T-cell (primary cell): Measurements from ENCODE around the gene LINC01488. TPM values are rescaled to one million over a fixed set of nuclear protein-coding genes. Genes with fewer than 3 reads are reported as not detected.

Experiments used
- ATAC-seq, 4 experiments: fragments of 200-7000 bp in 3 of 4; fragments of 150-1000 bp in 1 of 4; cut with Tn5 transposase; replicated peaks in 1 of 4; 1 replicate in 3 of 4; 2 replicates in 1 of 4; pipeline ENCODE4 v1.10.0; 2021; ENCODE audit warnings: moderate library complexity in 3 of 4, mild to moderate bottlenecking in 2 of 4, moderate number of reproducible peaks in 1 of 4
- CTCF ChIA-PET, 2 donors: fragments of 300-600 bp; sonication (Branson Sonifier 250); formaldehyde crosslinking; loops; one replicate each; lab custom pipeline; 2022; ENCODE audit warnings: antibody characterized with exemption in 2 of 2; lab: Charles Lee
- POLR2A ChIA-PET, 2 donors: fragments of 300-600 bp; sonication (Branson Sonifier 250); formaldehyde crosslinking; loops; one replicate each; lab custom pipeline; 2022; ENCODE audit warnings: antibody characterized with exemption in 2 of 2; lab: Charles Lee
- DNase-seq, 35 experiments: peaks; one replicate each; pipeline versions ENCODE4 v3.0.0 to v3.0.0-alpha.2; 2013 to 2023
- H3K27ac ChIP-seq: one replicate; pipeline ENCODE4 v1.5.1; 2013; ENCODE audit warnings: low read length
- H3K27me3 ChIP-seq, 2 experiments: replicated peaks in 1 of 2; 1 replicate in 1 of 2; 2 replicates in 1 of 2; pipeline versions ENCODE4 v1.6.1 to v1.7.0; 2013; ENCODE audit warnings: low read length in 1 of 2, mixed read lengths in 1 of 2; ENCODE audit not compliant: control insufficient read depth in 2 of 2, insufficient read depth in 2 of 2; ENCODE audit errors: extremely low read depth in 1 of 2
- H3K36me3 ChIP-seq, 2 donors: 1 replicate in 1 of 2; 2 replicates in 1 of 2; pipeline versions ENCODE4 v1.6.1 to v1.7.0; 2013; ENCODE audit warnings: low read length in 1 of 2; ENCODE audit not compliant: control insufficient read depth in 2 of 2, insufficient read depth in 1 of 2; ENCODE audit errors: extremely low read depth in 1 of 2
- H3K4me1 ChIP-seq, 2 experiments: 1 replicate in 1 of 2; 2 replicates in 1 of 2; pipeline versions ENCODE4 v1.6.1 to v1.7.0; 2013; ENCODE audit warnings: low read length in 2 of 2, mixed read lengths in 1 of 2; ENCODE audit not compliant: insufficient read depth in 2 of 2, control insufficient read depth in 1 of 2; ENCODE audit errors: extremely low read depth in 1 of 2
- H3K4me3 ChIP-seq, 2 donors: 1 replicate in 1 of 2; 2 replicates in 1 of 2; pipeline versions ENCODE4 v1.5.1 to v1.7.0; 2013; ENCODE audit warnings: mild to moderate bottlenecking in 2 of 2, low read length in 1 of 2, moderate library complexity in 1 of 2; ENCODE audit not compliant: control insufficient read depth in 1 of 2; ENCODE audit errors: extremely low read depth in 1 of 2
- H3K9me3 ChIP-seq: 2 replicates; pipeline ENCODE4 v1.7.0; 2013
- H3K27ac Mint-ChIP-seq, 2 donors: one replicate each; pipeline ENCODE4 v1.8.0; 2020 to 2021; ENCODE audit warnings: mild to moderate bottlenecking in 2 of 2, mixed read lengths in 2 of 2
- H3K27me3 Mint-ChIP-seq, 2 donors: one replicate each; pipeline ENCODE4 v1.8.0; 2021 to 2022; ENCODE audit warnings: mixed read lengths in 2 of 2
- H3K36me3 Mint-ChIP-seq: one replicate; pipeline ENCODE4 v1.8.0; 2021; ENCODE audit warnings: mixed read lengths
- H3K4me1 Mint-ChIP-seq, 3 donors: one replicate each; pipeline ENCODE4 v1.8.0; 2020 to 2022; ENCODE audit warnings: mixed read lengths in 3 of 3, mild to moderate bottlenecking in 1 of 3
- H3K4me3 Mint-ChIP-seq, 3 donors: one replicate each; pipeline ENCODE4 v1.8.0; 2020 to 2022; ENCODE audit warnings: mild to moderate bottlenecking in 3 of 3, mixed read lengths in 3 of 3, moderate library complexity in 3 of 3
- H3K9me3 Mint-ChIP-seq, 3 donors: one replicate each; pipeline ENCODE4 v1.8.0; 2020 to 2022; ENCODE audit warnings: mixed read lengths in 3 of 3
- WGBS: methylation state at CpG from one replicate; pipeline ENCODE4 v1.1.5; 2013; ENCODE audit warnings: missing lambda C conversion rate; ENCODE audit not compliant: insufficient coverage; 5-methylcytosine and 5-hydroxymethylcytosine counted together
- total RNA-seq, 35 experiments: library from RNA in 6 of 35; stranded (reverse) in 6 of 35; fragments of 120-200 nt in 1 of 35; gene quantifications; one replicate each; pipeline versions ENCODE4 v1.2.1 to v1.2.4 and lab custom pipeline; 2013 to 2026

The LINC01488 gene
- total RNA-seq, 5 donors from 2014 or later (not counting 1 experiment from before 2014, with no cell fraction given) = not detected

DNA sequence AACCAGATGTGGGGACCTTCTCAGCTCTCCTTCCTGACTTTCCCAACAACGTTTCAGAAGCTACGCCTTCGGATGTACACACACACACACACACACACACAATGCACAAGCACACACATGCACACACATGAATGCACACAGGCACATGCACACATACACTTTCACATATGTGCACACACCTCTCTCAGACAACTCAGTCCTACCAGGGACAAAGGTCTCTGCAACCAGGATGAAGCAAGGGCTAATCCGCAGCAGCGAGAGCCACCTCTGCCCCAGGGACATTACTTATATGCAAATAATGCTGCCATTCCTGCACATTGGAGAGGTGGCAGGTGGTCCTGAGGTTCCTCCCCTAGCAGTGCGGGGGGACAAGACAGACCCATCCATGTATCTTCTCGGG is 27.4 kb upstream of the LINC01488 start:
- CTCF ChIA-PET = no interaction called here
- DNase-seq (no peak), ATAC-seq (no peak)
- H3K9me3 Mint-ChIP-seq = peaks cover 9 to 18% (median 10%) of the 10 kb centered on the region in 3 donors
- no peaks in the 10 kb centered on the region for H3K9me3 ChIP-seq
- H3K4me1 Mint-ChIP-seq = no peaks in the 10 kb centered on the region
- POLR2A ChIA-PET = no interaction called here
- no peaks in the 10 kb centered on the region for H3K4me1 ChIP-seq
- peaks cover 14 to 18% of the 10 kb centered on the region in 2 donors for H3K27me3 Mint-ChIP-seq
- no peaks in the 10 kb centered on the region for H3K36me3 Mint-ChIP-seq
- peaks cover 0 to 33% of the 10 kb centered on the region in 2 experiments for H3K27me3 ChIP-seq
- no peak overlapping the region for H3K27ac ChIP-seq
- H3K27ac Mint-ChIP-seq = no peak overlapping the region
- no peaks in the 10 kb centered on the region for H3K36me3 ChIP-seq
- WGBS = 90% methylated on average over 7 of the region's 7 CpGs
- no peak overlapping the region for H3K4me3 Mint-ChIP-seq
- H3K4me3 ChIP-seq = no peak overlapping the region

DNA sequence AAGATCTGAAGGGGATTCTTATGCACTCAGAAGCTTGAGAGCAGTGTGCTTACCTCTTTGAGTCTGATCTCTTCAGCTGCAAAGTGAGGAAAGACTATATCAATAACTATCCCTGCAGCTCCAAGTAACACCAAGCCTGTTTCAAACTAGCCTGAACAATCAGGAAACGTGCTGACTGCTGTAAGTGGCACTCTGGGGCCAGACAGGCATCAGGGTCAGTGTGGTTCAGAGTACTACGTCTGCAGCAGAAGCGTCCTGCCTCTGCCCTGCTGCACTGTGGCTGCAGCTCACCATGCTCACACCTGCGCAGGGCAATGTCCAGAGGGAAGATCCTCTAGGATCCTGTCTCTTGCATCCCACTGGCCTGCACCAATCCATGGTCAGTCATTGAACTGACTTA is 25.5 kb upstream of the LINC01488 start:
- Mint-ChIP-seq H3K4me3 (no peak overlapping the region), H3K27me3 (peaks cover 12 to 19% of the 10 kb centered on the region in 2 donors), H3K9me3 (peaks cover 18 to 28% (median 21%) of the 10 kb centered on the region in 3 donors), H3K27ac (no peak overlapping the region), H3K4me1 (no peaks in the 10 kb centered on the region), H3K36me3 (no peaks in the 10 kb centered on the region)
- no peaks in the 10 kb centered on the region for H3K9me3 ChIP-seq
- ChIA-PET POLR2A (no interaction called here), CTCF (no interaction called here)
- no peak overlapping the region for H3K4me3 ChIP-seq
- H3K36me3 ChIP-seq = no peaks in the 10 kb centered on the region
- ATAC-seq (no peak), DNase-seq (no peak)
- WGBS = 77% methylated on average over 4 of the region's 4 CpGs
- peaks cover 0 to 13% of the 10 kb centered on the region in 2 experiments for H3K27me3 ChIP-seq
- H3K4me1 ChIP-seq = no peaks in the 10 kb centered on the region
- no peak overlapping the region for H3K27ac ChIP-seq

DNA sequence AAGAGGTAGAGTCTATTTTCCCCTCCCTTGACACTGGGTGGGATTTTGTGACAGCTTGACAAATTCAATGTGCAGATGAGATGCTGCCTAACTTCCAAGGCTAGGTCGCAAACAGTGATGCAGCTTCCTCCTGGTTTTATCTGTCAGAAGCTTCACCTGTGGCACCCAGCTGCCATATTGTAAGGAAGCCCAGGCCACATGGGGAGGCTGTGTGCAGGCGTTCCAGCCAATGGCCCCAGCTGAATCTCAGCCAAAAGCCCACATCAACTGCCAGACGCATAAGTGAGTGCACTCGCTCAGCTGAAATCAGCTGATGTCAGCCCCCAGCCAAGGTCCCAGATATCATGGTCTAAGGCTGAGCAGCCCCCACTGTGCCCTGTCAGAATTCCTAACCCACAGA is 24.8 kb upstream of the LINC01488 start:
- ChIA-PET POLR2A (no interaction called here), CTCF (no interaction called here)
- no peak overlapping the region for H3K4me3 Mint-ChIP-seq
- no peak overlapping the region for H3K27ac ChIP-seq
- peaks cover 0 to 11% of the 10 kb centered on the region in 2 experiments for H3K27me3 ChIP-seq
- H3K9me3 ChIP-seq = no peaks in the 10 kb centered on the region
- ATAC-seq (no peak), DNase-seq (no peak)
- peaks cover 18 to 32% (median 26%) of the 10 kb centered on the region in 3 donors for H3K9me3 Mint-ChIP-seq
- H3K27me3 Mint-ChIP-seq = peaks cover 12 to 17% of the 10 kb centered on the region in 2 donors
- H3K36me3 ChIP-seq = no peaks in the 10 kb centered on the region
- H3K4me1 Mint-ChIP-seq = no peaks in the 10 kb centered on the region
- no peak overlapping the region for H3K27ac Mint-ChIP-seq
- H3K36me3 Mint-ChIP-seq = no peaks in the 10 kb centered on the region
- H3K4me1 ChIP-seq = no peaks in the 10 kb centered on the region
- H3K4me3 ChIP-seq = no peak overlapping the region
- WGBS = 81% methylated on average over 4 of the region's 4 CpGs

DNA sequence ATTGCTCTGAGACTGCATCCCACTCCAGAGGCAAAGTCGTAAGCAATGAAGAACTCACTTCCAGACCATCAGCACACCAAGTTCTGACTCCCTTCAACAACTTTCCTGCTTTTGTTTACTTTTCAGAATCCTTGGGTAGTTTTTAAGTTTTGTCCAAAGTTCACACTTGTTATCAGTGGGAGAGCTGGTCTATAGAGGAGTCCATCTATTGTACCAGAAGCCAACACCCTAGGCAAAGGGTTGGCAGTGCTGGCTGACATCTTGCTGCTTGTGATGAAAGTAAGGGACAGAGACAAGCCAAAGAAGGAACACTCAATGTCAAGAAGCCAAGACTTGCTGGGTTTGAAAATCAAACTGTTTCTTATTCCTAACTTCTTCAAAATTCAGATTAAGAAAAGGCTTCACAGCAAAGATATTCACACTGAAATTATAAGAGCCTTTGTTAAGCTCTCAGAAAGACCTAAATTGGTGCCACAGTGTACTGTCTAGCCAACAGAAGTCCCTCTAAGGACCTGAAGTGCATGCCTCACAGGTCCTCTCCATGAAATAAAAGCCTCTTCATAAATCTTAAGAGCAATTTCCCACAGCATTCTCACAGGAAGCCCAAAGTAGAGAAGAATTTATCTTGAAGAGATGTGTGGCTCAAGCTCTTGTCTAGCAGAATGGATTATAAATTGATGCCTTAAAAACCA is 21.5 kb upstream of the LINC01488 start:
- no peak overlapping the region for H3K27ac Mint-ChIP-seq
- H3K4me3 Mint-ChIP-seq = no peak overlapping the region
- ChIA-PET POLR2A (no interaction called here), CTCF (no interaction called here)
- ATAC-seq = no peak
- no peak for DNase-seq
- H3K4me1 Mint-ChIP-seq = no peaks in the 10 kb centered on the region
- Histone ChIP-seq H3K4me1 (no peaks in the 10 kb centered on the region), H3K27ac (no peak overlapping the region), H3K36me3 (no peaks in the 10 kb centered on the region), H3K27me3 (peaks cover 0 to 29% of the 10 kb centered on the region in 2 experiments), H3K9me3 (no peaks in the 10 kb centered on the region), H3K4me3 (no peak overlapping the region)
- H3K36me3 Mint-ChIP-seq = no peaks in the 10 kb centered on the region
- peaks cover 21 to 31% of the 10 kb centered on the region in 2 donors for H3K27me3 Mint-ChIP-seq
- no CpG with 5 or more reads among the region's 1 CpG for WGBS
- peaks cover 18 to 32% (median 26%) of the 10 kb centered on the region in 3 donors for H3K9me3 Mint-ChIP-seq

DNA sequence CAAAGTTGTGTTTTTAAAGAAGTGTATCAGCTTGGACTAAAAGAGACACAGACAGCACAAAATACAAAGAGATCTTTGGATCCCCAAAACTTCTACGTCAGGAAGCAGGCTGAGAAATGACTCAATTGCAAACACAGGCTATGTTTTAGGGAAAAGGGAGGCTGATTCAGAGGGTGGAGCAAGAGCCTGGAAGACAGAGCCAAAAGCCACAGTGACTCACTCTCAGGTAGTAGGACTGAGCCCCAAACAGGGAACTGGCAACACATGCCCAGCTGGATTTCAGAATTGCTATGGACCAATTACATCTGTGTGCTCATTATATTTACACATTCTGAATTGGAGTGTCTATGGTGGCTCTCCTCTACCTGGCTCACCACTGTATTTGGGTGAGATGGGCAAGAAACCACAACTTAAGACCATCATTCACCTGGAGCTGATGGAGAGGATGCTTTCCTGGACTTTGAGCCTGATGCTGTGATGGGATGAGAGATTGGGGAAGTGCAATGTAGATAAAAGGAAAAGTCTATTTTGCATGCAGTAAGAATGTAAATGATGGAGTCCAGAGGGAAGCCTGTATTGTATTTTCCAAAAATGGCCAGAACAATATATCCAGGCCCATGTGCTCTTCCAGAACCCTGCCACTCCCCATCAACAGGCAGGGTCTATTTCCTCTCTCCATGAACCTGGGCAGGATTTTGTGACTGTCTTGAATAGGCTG is 20.8 kb upstream of the LINC01488 start:
- no peak overlapping the region for H3K27ac Mint-ChIP-seq

DNA sequence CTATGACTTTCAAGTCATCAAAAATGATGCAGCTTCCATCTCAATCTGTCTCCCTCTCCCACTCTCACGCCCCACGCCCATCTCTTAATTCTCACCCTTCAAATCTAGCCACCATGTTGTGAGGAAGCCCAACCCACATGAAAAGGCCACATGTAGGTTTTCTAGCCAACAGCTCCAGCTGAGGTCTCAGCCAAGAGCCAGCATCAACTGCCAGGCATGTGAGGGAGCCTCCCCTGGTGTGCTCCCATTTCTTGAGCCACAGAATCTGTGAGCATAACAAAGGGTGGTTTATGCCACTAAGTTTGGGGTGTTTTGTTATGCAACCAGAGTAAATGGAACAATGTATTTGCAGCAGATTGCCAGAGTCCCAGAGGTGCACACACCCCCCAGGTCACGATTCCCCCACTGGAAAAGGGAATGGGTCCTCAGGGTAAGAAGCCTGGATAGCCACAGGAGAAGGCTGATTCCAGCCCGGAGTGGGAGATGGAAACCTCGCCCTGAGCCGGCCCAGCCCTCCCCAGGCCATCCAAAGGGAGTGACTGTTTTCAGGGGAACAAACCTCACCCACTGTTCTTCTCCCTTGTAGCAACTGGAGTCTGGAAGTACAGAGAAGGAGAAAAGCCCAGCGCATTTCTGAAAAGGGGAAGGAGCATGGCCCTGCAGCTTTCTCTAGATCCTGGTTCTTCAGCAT is 20.0 kb upstream of the LINC01488 start:
- H3K27ac ChIP-seq = no peak overlapping the region
- ATAC-seq (no peak), DNase-seq (no peak)
- H3K4me3 Mint-ChIP-seq = no peak overlapping the region
- H3K36me3 ChIP-seq = no peaks in the 10 kb centered on the region
- no peaks in the 10 kb centered on the region for H3K4me1 ChIP-seq
- 80% methylated on average over 1 of the region's 7 CpGs for WGBS
- H3K4me3 ChIP-seq = no peak overlapping the region
- ChIA-PET CTCF (no interaction called here), POLR2A (no interaction called here)
- peaks cover 0 to 29% of the 10 kb centered on the region in 2 experiments for H3K27me3 ChIP-seq
- no peaks in the 10 kb centered on the region for H3K36me3 Mint-ChIP-seq
- H3K27me3 Mint-ChIP-seq = peaks cover 21 to 31% of the 10 kb centered on the region in 2 donors
- H3K9me3 Mint-ChIP-seq = peaks cover 18 to 32% (median 26%) of the 10 kb centered on the region in 3 donors
- H3K4me1 Mint-ChIP-seq = no peaks in the 10 kb centered on the region
- H3K27ac Mint-ChIP-seq = no peak overlapping the region
- no peaks in the 10 kb centered on the region for H3K9me3 ChIP-seq

More for the DNA sequence above, 20.8 kb upstream of the LINC01488 start:
- DNase-seq = no peak
- Mint-ChIP-seq H3K4me1 (no peaks in the 10 kb centered on the region), H3K27me3 (peaks cover 21 to 31% of the 10 kb centered on the region in 2 donors), H3K4me3 (no peak overlapping the region), H3K36me3 (no peaks in the 10 kb centered on the region), H3K9me3 (peaks cover 18 to 32% (median 26%) of the 10 kb centered on the region in 3 donors)
- H3K27me3 ChIP-seq = peaks cover 0 to 29% of the 10 kb centered on the region in 2 experiments
- H3K4me3 ChIP-seq = no peak overlapping the region
- WGBS = no CpG with 5 or more reads among the region's 1 CpG
- CTCF ChIA-PET = no interaction called here
- H3K27ac ChIP-seq = no peak overlapping the region
- H3K9me3 ChIP-seq = no peaks in the 10 kb centered on the region
- no peak for ATAC-seq
- H3K4me1 ChIP-seq = no peaks in the 10 kb centered on the region
- POLR2A ChIA-PET = no interaction called here
- no peaks in the 10 kb centered on the region for H3K36me3 ChIP-seq
